Right atrium auricular region (tissue), 2 donors: ENCODE results near the gene RBM22. TPM values are rescaled to one million over a fixed set of nuclear protein-coding genes. Genes with fewer than 3 reads are reported as not detected.
A peak's percentile ranks its signal among the peaks of the same experiment; 100 is the strongest.

Experiments used
- DNase-seq: peaks from one replicate; pipeline ENCODE4 v3.0.0-alpha.2; 2019; ENCODE audit warnings: low spot score
- H3K27ac ChIP-seq, 2 donors: fragments of 200-600 bp; sonication (generic); 1 replicate in 1 of 2; 2 replicates in 1 of 2; pipeline ENCODE4 v1.5.1; 2016 to 2019
- H3K27me3 ChIP-seq, 2 donors: fragments of 200-600 bp; sonication (generic); one replicate each; pipeline versions ENCODE4 v1.5.1 to v1.6.0; 2017 to 2019
- H3K36me3 ChIP-seq: fragments of 200-600 bp; sonication (generic); one replicate; pipeline ENCODE4 v1.5.1; 2016
- H3K4me1 ChIP-seq, 2 donors: fragments of 200-600 bp; sonication (generic); one replicate each; pipeline versions ENCODE4 v1.5.1 to v1.6.0; 2017 to 2019
- H3K4me3 ChIP-seq, 2 donors: fragments of 200-600 bp; sonication (generic); 1 replicate in 1 of 2; 2 replicates in 1 of 2; pipeline ENCODE4 v1.5.1; 2017 to 2019; ENCODE audit warnings: mild to moderate bottlenecking in 1 of 2, moderate library complexity in 1 of 2
- H3K9me3 ChIP-seq, 2 donors: fragments of 200-600 bp; sonication (generic); one replicate each; pipeline ENCODE4 v1.5.1; 2019
- CTCF ChIP-seq, 2 donors: fragments of 200-600 bp; sonication (generic); IDR thresholded peaks; one replicate each; pipeline ENCODE4 v1.5.1; 2019; ENCODE audit warnings: antibody characterized with exemption in 2 of 2
- total RNA-seq, 2 donors: library from RNA; depleted of rRNA; stranded (reverse); fragments of >200 nt; gene quantifications; one replicate each; pipeline ENCODE4 v1.1.0, GENCODE V29; 2016

The RBM22 gene
- total RNA-seq, 2 donors from 2014 or later = 26.0 to 29.5 TPM

- no peaks in the 10 kb centered on the region for H3K9me3 ChIP-seq
- no peaks in the 10 kb centered on the region for H3K27me3 ChIP-seq
- peak; percentile 82 for DNase-seq
- TF ChIP-seq CTCF (IDR thresholded peaks at IDR 0.05) = no peak
- H3K4me3 ChIP-seq = no peak overlapping the region
- H3K36me3 ChIP-seq = peaks cover 59% of the 10 kb centered on the region
- H3K27ac ChIP-seq = peak overlapping the region; percentile 96
- peaks cover 0 to 97% of the 10 kb centered on the region in 2 donors for H3K4me1 ChIP-seq
Observed at GRCh38 chr5:150649108-150650020, 51.5 kb downstream of the RBM22 start.

GRCh38 chr5:150648294-150649107, 52.4 kb downstream of the RBM22 start:
- Histone ChIP-seq H3K27me3 (no peaks in the 10 kb centered on the region), H3K27ac (peak overlapping the region; percentile 96), H3K4me1 (peaks cover 0 to 99% of the 10 kb centered on the region in 2 donors), H3K4me3 (no peak overlapping the region), H3K36me3 (peaks cover 55% of the 10 kb centered on the region), H3K9me3 (no peaks in the 10 kb centered on the region)
- TF ChIP-seq CTCF (IDR thresholded peaks at IDR 0.05) = no peak
- DNase-seq = no peak

GRCh38 chr5:150647275-150648251, 53.3 kb downstream of the RBM22 start:
- no peak for TF ChIP-seq CTCF (IDR thresholded peaks at IDR 0.05)
- Histone ChIP-seq H3K36me3 (peaks cover 46% of the 10 kb centered on the region), H3K4me3 (no peak overlapping the region), H3K9me3 (no peaks in the 10 kb centered on the region), H3K27ac (peak overlapping the region; percentile 96), H3K27me3 (no peaks in the 10 kb centered on the region), H3K4me1 (peaks cover 0 to 99% of the 10 kb centered on the region in 2 donors)
- DNase-seq = peak; percentile 89

GRCh38 chr5:150645070-150645700, 55.7 kb downstream of the RBM22 start:
- DNase-seq = peak; percentile 87
- Histone ChIP-seq H3K4me1 (peaks cover 0 to 99% of the 10 kb centered on the region in 2 donors), H3K36me3 (peaks cover 22% of the 10 kb centered on the region), H3K27me3 (no peaks in the 10 kb centered on the region), H3K9me3 (no peaks in the 10 kb centered on the region), H3K27ac (peak overlapping the region; percentile 96), H3K4me3 (no peak overlapping the region)
- TF ChIP-seq CTCF (IDR thresholded peaks at IDR 0.05) = no peak

GRCh38 chr5:150644514-150644913, 56.3 kb downstream of the RBM22 start:
- H3K27ac ChIP-seq = peak overlapping the region; percentile 96
- H3K27me3 ChIP-seq = no peaks in the 10 kb centered on the region
- peaks cover 0 to 99% of the 10 kb centered on the region in 2 donors for H3K4me1 ChIP-seq
- no peak for DNase-seq
- H3K9me3 ChIP-seq = no peaks in the 10 kb centered on the region
- peak overlapping the region in 1 of 2 donors; percentile 48 for H3K4me3 ChIP-seq
- TF ChIP-seq CTCF (IDR thresholded peaks at IDR 0.05) = no peak
- H3K36me3 ChIP-seq = peaks cover 16% of the 10 kb centered on the region
